HG02938 (cell line): Measurements from ENCODE around the gene CLEC4F.

ENCODE experiments used
- ATAC-seq: cut with Tn5 transposase; IDR thresholded peaks from one replicate; pipeline ENCODE4 v1.9.1; 2021; ENCODE audit warnings: mild to moderate bottlenecking, moderate library complexity; ENCODE audit not compliant: unreplicated experiment

The CLEC4F gene

GRCh38 chr2:70820499-70820898, at the start of gene CLEC4F:
CLEC4F (minus strand) TSS chr2:70820599; CDS start chr2:70820523, 76 bp downstream.
- ATAC-seq: no peak

- no peak for ATAC-seq
Measured at GRCh38 chr2:70868970-70869369, 48.6 kb upstream of the CLEC4F start.

DNA sequence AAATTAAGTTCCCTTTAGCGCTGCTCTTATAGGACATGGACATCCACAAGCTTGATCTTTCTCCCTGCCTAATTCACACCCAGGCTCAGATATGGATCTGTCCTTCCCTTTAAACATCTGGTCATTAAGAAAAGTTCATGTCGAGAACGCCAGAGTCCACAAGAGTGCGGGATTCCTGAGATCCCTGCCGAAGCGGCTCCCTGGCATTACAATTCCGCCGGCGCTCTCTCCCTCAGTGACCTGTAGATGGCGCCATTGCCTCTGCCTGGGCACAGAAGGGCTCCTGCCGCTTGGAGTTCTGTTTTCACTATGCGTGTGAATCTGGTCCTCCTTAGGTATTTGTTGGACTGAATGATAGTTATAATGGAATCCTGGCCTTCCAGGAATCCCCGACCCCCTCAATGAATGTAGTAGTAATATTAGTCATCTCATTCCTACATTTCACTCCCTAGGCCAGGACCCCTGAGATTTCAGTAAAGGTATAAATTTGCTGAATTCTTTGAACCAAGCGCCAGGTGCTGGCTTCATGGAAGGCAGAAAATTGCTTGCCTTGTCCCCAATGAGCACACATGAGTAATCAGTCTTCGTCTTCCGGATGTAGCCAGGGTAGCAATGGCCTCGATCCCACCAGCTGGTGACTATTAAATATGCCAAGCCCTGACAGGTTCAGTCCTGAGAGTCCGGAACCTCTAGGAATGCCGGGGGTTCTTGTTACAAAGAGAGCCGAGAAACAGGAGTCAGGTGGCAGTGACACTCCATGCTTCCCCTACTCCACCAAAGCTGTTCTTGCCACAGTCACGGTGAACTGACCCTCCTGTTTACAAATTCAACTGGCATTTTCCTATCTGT, 41.6 kb upstream of the CLEC4F start:
- ATAC-seq: no peak

DNA sequence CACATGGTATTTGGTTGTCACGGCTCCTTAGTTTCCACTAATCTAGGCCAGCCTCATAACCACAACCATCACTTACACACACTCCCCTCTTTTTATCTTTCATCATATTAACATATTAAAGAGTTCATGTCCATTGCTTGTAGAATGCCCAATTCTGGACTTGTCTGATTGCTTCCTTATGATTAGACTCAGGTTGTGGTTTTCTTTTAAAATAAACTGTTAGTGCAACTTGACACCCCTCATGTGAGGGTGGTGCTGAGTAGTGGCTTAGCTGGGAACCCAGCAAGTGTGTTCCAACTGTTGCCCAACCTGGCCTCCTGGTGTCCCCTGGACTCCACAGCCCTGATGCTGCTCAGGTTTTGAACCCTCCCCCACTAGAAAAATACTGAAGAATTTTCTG, 35.3 kb upstream of the CLEC4F start:
- ATAC-seq: no peak

DNA sequence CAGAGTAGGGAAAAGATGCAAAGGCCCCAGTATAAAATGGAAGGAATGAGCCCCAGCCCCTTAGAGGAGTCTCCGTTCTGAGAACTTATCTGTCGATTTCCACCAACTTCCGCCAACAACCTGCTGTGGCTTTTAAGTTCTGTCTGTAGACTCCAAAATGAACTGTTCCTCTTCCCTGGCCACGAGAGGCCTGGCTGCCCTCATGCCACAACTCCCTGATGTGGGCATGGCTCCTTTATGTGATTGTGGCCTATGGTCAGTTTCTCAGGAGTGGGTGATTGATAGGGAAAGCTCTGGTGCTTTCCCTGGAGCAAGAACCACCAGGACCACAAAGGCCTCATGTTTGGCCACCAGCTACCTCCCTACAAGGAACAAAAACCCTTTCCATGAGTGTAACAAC, 34.0 kb upstream of the CLEC4F start:
- no peak for ATAC-seq

GRCh38 chr2:70852824-70853223, 32.4 kb upstream of the CLEC4F start:
- no peak for ATAC-seq

DNA sequence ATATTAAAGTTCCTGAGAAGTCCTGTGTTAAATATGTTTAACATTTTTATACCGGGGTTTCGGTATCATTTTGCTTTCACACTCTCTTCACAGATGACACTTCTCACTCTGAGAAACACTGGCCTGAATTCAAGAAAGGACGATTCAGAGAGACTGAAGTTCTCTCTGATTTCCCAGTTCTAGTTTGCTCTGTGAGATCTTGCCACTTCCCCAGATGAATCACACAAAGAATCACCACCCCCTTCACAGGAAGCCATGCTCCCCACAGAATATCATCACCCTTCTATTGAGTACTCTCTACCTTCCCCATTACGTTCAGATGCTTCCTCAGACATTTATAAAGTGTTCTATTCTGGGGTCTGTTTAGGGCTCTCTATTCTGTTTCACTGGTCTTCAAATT, 31.3 kb upstream of the CLEC4F start:
- no peak for ATAC-seq

DNA sequence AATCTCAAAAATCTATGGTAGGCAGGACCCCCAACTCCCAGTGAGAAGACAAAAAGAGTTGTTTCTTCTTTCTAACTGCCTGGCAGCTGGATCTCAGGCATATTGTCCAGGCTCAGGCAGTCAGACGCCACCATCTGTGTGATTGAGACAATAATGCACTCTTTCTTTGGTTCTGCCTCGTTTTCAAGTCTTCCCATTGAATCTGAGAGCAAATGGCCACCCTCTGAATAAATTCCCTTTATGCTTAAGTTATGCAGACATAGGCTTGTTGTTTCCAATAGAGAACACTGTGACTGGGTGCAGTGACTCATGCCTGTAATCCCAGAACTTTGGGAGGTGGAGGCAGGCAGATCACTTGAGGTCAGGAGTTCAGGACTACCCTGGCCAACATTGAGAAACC, 30.5 kb upstream of the CLEC4F start:
- ATAC-seq: no peak

GRCh38 chr2:70842401-70842800, 22.0 kb upstream of the CLEC4F start:
- no peak for ATAC-seq

DNA sequence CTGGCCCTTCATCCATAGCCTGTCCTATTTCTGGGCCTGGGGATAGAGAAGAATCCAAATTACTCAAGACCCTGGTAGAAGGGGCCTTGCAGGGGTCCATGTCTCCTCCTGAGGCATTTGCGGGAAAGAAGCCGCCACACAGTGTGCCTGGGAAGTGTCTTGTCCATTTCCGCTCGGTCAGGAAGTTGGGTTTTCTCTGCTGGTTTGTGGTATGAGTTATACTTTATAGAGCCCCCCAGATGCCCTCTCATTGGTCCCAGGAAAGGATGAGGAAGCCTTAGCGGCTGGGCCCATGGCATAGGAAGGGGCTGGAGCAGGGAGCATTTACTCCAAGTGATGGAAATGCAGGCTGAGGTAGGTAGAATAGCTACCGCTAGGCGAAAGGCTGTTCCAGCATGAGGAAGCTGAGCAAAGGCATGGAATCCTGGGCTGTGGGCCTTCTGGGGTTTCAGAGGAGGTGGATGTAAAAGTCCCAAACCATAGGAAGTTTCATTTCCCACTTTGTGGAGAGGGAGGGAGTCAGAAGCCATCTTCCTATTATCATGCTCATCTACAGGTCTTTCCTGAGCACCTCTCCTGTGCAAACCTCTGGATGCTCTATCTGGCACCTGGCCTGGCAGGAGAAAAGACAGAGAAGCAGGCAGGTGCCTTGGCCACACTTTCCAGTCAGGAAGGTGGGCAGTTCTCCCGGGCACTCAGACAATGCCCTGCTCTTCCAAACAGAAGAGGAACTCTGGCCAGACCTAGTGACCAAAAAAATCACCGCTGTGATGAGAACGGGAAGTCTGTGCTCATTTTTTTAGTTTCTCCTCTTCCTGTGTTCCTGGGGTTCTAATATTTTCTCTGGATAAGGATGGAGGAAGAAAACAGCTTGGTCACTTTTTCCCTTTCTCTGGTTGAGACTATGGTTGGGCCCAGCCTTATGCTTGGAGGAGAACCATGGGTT, 17.9 kb upstream of the CLEC4F start:
- no peak for ATAC-seq

- ATAC-seq: no peak
Measured at GRCh38 chr2:70835643-70836042, 15.2 kb upstream of the CLEC4F start, which contains the start of gene CD207. CD207 (minus strand) TSS chr2:70835816; CDS start chr2:70835776, 40 bp downstream.

- ATAC-seq: no peak
Measured at GRCh38 chr2:70834881-70835280, 14.5 kb upstream of the CLEC4F start.

DNA sequence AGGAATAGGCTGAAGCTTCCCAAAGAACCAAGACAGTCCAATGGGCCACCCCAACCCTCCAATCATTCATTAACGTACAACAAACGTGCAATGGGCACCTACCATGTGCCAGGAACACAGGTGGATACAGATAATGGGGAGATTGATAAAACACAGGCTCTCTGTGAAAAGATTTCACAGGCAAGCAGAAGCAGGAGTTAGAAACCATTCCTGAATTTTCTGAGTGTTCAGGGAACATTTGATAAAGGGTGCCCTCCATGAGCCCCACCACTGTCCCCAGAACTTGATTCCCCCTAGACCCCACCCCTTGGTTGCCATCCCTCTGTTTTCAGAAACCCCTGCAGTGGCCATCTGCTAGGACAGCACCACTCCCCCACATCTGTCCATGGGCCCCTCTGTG, 13.7 kb upstream of the CLEC4F start:
- ATAC-seq: no peak

DNA sequence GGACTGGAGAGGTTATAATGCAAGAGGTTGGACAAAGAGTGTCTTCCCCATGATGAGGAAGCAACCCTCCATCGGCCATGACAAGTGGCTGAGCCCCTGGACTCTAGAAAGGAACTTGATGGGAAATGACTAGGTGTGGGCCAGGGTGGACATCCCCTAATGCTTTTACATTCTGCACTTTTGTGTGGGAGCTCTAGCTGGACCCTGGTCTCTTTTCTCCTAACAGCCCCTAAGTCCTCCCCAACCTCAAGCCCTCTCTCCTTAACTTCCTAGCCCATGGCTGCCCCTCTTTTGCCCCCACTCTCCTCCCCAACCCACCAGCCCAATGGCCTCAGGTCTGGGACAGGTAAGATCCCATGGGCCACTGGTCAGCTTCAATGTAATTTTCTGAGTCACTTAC, 12.8 kb upstream of the CLEC4F start:
- no peak for ATAC-seq

GRCh38 chr2:70832386-70832785, 12.0 kb upstream of the CLEC4F start:
- no peak for ATAC-seq

- no peak for ATAC-seq
Measured at GRCh38 chr2:70831861-70832260, 11.5 kb upstream of the CLEC4F start.

DNA sequence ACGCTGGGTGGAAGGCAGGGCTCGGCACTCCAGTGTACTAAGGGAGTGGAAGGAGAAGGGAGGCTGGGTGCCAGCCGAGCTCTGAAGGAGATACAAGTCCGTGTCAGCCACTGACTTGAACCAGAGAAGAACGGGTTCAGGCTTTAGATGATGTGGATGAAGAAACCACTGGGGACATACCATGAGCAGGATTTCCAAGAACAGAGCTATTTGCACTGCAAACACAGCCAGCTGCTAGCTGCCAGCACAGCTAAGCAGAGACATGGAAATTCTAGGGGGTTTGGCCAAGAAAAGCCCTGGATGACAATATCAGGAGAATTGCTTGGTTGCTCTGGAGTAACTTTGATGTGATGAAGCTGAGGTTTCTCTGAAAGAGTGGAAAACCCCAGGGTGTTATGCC, 10.0 kb upstream of the CLEC4F start:
- no peak for ATAC-seq

DNA sequence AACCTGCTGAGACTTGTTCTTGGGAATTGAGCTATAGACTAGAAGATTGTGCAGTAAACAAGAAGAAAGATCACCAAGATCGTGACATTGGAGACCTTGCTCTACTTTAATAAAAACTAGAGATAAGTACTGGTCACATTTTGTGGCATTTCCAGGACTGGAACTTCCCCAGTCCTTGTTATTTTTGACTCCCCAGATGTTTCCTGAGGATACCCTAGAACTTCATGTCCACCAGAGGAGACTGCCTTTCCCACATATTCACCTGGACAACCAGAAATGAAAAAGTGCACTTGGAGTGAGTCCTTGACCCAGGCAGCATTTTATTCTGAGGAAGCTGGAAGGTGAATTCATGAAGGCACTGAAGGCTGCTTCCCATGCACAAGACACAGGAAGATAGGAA, 9.5 kb upstream of the CLEC4F start:
- ATAC-seq: no peak

GRCh38 chr2:70828914-70829824, 8.8 kb upstream of the CLEC4F start:
- no peak for ATAC-seq

- no peak for ATAC-seq
Measured at GRCh38 chr2:70828115-70828514, 7.7 kb upstream of the CLEC4F start.

GRCh38 chr2:70827388-70827787, 7.0 kb upstream of the CLEC4F start:
- ATAC-seq: no peak
